A673 (cell line): ENCODE measurements around the gene SPAG9. TPM values are rescaled to one million over a fixed set of nuclear protein-coding genes. Genes with fewer than 3 reads are reported as not detected.

Experiments used
- BruUV-seq: library from RNA; stranded (reverse); fragments of 400-500 nt; replicated peaks from 2 replicates; lab custom pipeline; 2021; lab: Mats Ljungman, UMichigan
- CTCF ChIA-PET: fragments of 300-600 bp; sonication (Branson Sonifier 250); formaldehyde crosslinking; loops from one replicate; lab custom pipeline; 2022; ENCODE audit warnings: antibody characterized with exemption; lab: Charles Lee
- POLR2A ChIA-PET: fragments of 300-600 bp; sonication (Branson Sonifier 250); formaldehyde crosslinking; loops from one replicate; lab custom pipeline; 2022; ENCODE audit warnings: antibody characterized with exemption; ENCODE audit not compliant: low non-redundant PET; lab: Charles Lee
- DNase-seq: peaks from one replicate; pipeline ENCODE4 v3.0.0-alpha.2; 2015; ENCODE audit warnings: low spot score
- H3K27ac ChIP-seq: fragments of 200-600 bp; sonication (generic); 2 replicates; pipeline ENCODE4 v1.5.1; 2016; ENCODE audit warnings: mixed run types, low read depth, mild to moderate bottlenecking, mixed read lengths, antibody characterized with exemption, low read length; ENCODE audit not compliant: poor library complexity, severe bottlenecking
- H3K27me3 ChIP-seq: fragments of 200-600 bp; sonication (generic); replicated peaks from 2 replicates; pipeline ENCODE4 v1.6.1; 2017; ENCODE audit warnings: mixed run types, low read depth, mild to moderate bottlenecking, mixed read lengths, antibody characterized with exemption, low read length; ENCODE audit not compliant: insufficient read depth, poor library complexity
- H3K36me3 ChIP-seq: fragments of 200-600 bp; sonication (generic); 2 replicates; pipeline ENCODE4 v1.6.1; 2016; ENCODE audit warnings: mixed run types, mild to moderate bottlenecking, mixed read lengths, antibody characterized with exemption, low read length; ENCODE audit not compliant: insufficient read depth, poor library complexity, severe bottlenecking
- H3K4me1 ChIP-seq: fragments of 200-600 bp; sonication (generic); 2 replicates; pipeline ENCODE4 v1.6.1; 2017; ENCODE audit warnings: mixed run types, mild to moderate bottlenecking, mixed read lengths, antibody characterized with exemption, low read length; ENCODE audit not compliant: insufficient read depth, poor library complexity, severe bottlenecking
- H3K4me3 ChIP-seq: fragments of 200-600 bp; sonication (generic); 2 replicates; pipeline ENCODE4 v1.5.1; 2016; ENCODE audit warnings: low read depth, mixed run types, mild to moderate bottlenecking, mixed read lengths, low read length; ENCODE audit not compliant: poor library complexity, severe bottlenecking
- H3K9me3 ChIP-seq: fragments of 200-600 bp; sonication (generic); 2 replicates; pipeline ENCODE4 v1.6.1; 2016; ENCODE audit warnings: mixed run types, low read depth, mild to moderate bottlenecking, mixed read lengths, antibody characterized with exemption, low read length; ENCODE audit not compliant: poor library complexity, severe bottlenecking
- EZH2 ChIP-seq: fragments of 200-600 bp; sonication (generic); IDR thresholded peaks from 2 replicates; pipeline ENCODE4 v1.6.1; 2017; ENCODE audit warnings: borderline replicate concordance, low read depth, mild to moderate bottlenecking, mixed read lengths, antibody characterized with exemption, low read length; ENCODE audit not compliant: poor library complexity, severe bottlenecking
- intact Hi-C: fragments of 100-400 bp; cut with micrococcal nuclease; formaldehyde crosslinking; loops from one replicate; pipeline ENCODE4 v1.10.0; 2022; ENCODE audit not compliant: unreplicated experiment
- total RNA-seq: library from RNA; stranded (reverse); gene quantifications from 2 replicates; pipeline ENCODE4 v1.2.3, GENCODE V29; 2021
- TF ChIP-seq, protein P1 (sequence below): fragments of 300-800, 200-600 bp; sonication (generic); conservative IDR thresholded peaks from 2 replicates; pipeline ENCODE4 v1.5.1; 2017; ENCODE audit warnings: low read depth, mild to moderate bottlenecking, antibody characterized with exemption, low read length, moderate library complexity, mixed read lengths

Gene SPAG9
- total RNA-seq, 1 experiment from 2014 or later: 82.0 TPM

DNA sequence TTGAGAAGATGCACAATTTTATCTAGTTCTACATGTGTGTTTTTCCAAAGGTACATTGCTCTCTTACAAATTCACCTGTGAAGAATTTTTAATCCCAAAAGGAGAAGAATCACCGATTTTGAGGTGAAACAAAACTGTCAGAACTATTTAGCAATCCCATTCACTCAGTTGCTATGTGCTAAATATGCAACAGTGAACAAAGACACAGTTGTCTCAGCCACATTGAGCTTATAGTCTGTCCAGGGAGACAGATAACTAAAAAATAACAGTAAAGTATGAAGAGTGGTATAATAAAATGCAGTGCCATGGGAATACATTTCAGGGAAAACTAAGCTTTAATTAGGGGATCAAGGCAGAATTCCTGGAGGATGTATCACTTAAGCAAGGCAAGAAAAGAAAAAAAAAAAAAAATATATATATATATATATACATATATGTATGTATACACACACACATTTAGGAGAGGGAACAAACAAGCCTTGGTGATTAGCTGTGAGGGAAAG, 110.4 kb downstream of the SPAG9 start:
- Histone ChIP-seq H3K4me3 (no peak overlapping the region), H3K27ac (no peak overlapping the region), H3K4me1 (peaks cover 3% of the 10 kb centered on the region), H3K27me3 (no peaks in the 10 kb centered on the region), H3K9me3 (no peaks in the 10 kb centered on the region), H3K36me3 (peaks cover 16% of the 10 kb centered on the region)
- intact Hi-C loops: no loop called here
- TF ChIP-seq, protein P1, sequence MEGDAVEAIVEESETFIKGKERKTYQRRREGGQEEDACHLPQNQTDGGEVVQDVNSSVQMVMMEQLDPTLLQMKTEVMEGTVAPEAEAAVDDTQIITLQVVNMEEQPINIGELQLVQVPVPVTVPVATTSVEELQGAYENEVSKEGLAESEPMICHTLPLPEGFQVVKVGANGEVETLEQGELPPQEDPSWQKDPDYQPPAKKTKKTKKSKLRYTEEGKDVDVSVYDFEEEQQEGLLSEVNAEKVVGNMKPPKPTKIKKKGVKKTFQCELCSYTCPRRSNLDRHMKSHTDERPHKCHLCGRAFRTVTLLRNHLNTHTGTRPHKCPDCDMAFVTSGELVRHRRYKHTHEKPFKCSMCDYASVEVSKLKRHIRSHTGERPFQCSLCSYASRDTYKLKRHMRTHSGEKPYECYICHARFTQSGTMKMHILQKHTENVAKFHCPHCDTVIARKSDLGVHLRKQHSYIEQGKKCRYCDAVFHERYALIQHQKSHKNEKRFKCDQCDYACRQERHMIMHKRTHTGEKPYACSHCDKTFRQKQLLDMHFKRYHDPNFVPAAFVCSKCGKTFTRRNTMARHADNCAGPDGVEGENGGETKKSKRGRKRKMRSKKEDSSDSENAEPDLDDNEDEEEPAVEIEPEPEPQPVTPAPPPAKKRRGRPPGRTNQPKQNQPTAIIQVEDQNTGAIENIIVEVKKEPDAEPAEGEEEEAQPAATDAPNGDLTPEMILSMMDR: no peak
- TF ChIP-seq EZH2: no peak
- DNase-seq: no peak
- no TSS peak for BruUV-seq
- CTCF ChIA-PET: interaction anchor here (1.3 kb wide), 1 partner anchor 143 kb away, joined by 3 read pairs; the partner anchor contains the start of gene NME1
- POLR2A ChIA-PET: interaction anchor here (0.6 kb wide), 2 partner anchors 12 to 166 kb away, joined by 3 to 8 read pairs; no protein-coding TSS in a partner anchor

- H3K27ac ChIP-seq: no peak overlapping the region
- ChIA-PET POLR2A (no interaction called here), CTCF (no interaction called here)
- no peaks in the 10 kb centered on the region for H3K27me3 ChIP-seq
- H3K9me3 ChIP-seq: no peaks in the 10 kb centered on the region
- peak; percentile 26 for DNase-seq
- H3K4me1 ChIP-seq: no peaks in the 10 kb centered on the region
- TF ChIP-seq, protein P1: no peak
- no peak for TF ChIP-seq EZH2
- peaks cover 17% of the 10 kb centered on the region for H3K36me3 ChIP-seq
- intact Hi-C loops: no loop called here
- no peak overlapping the region for H3K4me3 ChIP-seq
- BruUV-seq: no TSS peak
These were observed 114.1 kb downstream of the SPAG9 start for GRCh38 chr17:51006601-51007000.

GRCh38 chr17:51005768-51006167, 114.9 kb downstream of the SPAG9 start:
- H3K36me3 ChIP-seq: peaks cover 24% of the 10 kb centered on the region
- POLR2A ChIA-PET: no interaction called here
- no peak overlapping the region for H3K4me3 ChIP-seq
- H3K4me1 ChIP-seq: no peaks in the 10 kb centered on the region
- intact Hi-C loops: no loop called here
- no peaks in the 10 kb centered on the region for H3K9me3 ChIP-seq
- DNase-seq: no peak
- no peaks in the 10 kb centered on the region for H3K27me3 ChIP-seq
- CTCF ChIA-PET: no interaction called here
- TF ChIP-seq, protein P1: no peak
- no peak for TF ChIP-seq EZH2
- no TSS peak for BruUV-seq
- H3K27ac ChIP-seq: no peak overlapping the region
